ENCODE measurements around the gene SUCLG2.

SUCLG2 gene

GRCh38 chr3:67458896-67459530 lies 195.4 kb downstream of the SUCLG2 start:
- Histone ChIP-seq H3K27ac (ENCODE audit: low read depth, low read length, poor library complexity, severe bottlenecking) (no peak overlapping the region), H4K20me1 (ENCODE audit: insufficient read depth, low read length) (no peaks in the 10 kb centered on the region), H3F3A (ENCODE audit: insufficient read depth, low read length) (no peaks in the 10 kb centered on the region), H3K27me3 (ENCODE audit: insufficient read depth, low read length) (no peaks in the 10 kb centered on the region), H3K9me3 (ENCODE audit: low read length) (no peaks in the 10 kb centered on the region), H3K79me2 (ENCODE audit: insufficient read depth, low read length) (no peaks in the 10 kb centered on the region), H2AFZ (ENCODE audit: low read length) (no peak overlapping the region), H3K9me2 (ENCODE audit: low read depth, low read length) (no peaks in the 10 kb centered on the region; the same call in 1 of the 2 replicates), H3K36me3 (ENCODE audit: insufficient read depth, low read length) (no peaks in the 10 kb centered on the region), H3K4me2 (ENCODE audit: low read length) (no peak overlapping the region), H3K4me1 (ENCODE audit: insufficient read depth, low read length, severe bottlenecking) (no peaks in the 10 kb centered on the region), H3K4me3 (ENCODE audit: low read depth, low read length, poor library complexity, severe bottlenecking) (no peak overlapping the region), H3K9ac (ENCODE audit: low read length) (no peak overlapping the region)
- TF ChIP-seq, protein P1, sequence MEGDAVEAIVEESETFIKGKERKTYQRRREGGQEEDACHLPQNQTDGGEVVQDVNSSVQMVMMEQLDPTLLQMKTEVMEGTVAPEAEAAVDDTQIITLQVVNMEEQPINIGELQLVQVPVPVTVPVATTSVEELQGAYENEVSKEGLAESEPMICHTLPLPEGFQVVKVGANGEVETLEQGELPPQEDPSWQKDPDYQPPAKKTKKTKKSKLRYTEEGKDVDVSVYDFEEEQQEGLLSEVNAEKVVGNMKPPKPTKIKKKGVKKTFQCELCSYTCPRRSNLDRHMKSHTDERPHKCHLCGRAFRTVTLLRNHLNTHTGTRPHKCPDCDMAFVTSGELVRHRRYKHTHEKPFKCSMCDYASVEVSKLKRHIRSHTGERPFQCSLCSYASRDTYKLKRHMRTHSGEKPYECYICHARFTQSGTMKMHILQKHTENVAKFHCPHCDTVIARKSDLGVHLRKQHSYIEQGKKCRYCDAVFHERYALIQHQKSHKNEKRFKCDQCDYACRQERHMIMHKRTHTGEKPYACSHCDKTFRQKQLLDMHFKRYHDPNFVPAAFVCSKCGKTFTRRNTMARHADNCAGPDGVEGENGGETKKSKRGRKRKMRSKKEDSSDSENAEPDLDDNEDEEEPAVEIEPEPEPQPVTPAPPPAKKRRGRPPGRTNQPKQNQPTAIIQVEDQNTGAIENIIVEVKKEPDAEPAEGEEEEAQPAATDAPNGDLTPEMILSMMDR (IDR thresholded peaks at IDR 0.05; ENCODE audit: low read length), result no peak
- TF ChIP-seq EZH2 (IDR thresholded peaks at IDR 0.05; ENCODE audit: borderline replicate concordance, low read length), result no peak

GRCh38 chr3:67458408-67458807 lies 196.0 kb downstream of the SUCLG2 start:
- Histone ChIP-seq H3K4me1 (ENCODE audit: insufficient read depth, low read length, severe bottlenecking) (no peaks in the 10 kb centered on the region), H3K27ac (ENCODE audit: low read depth, low read length, poor library complexity, severe bottlenecking) (no peak overlapping the region), H3K79me2 (ENCODE audit: insufficient read depth, low read length) (no peaks in the 10 kb centered on the region), H3K9ac (ENCODE audit: low read length) (no peak overlapping the region), H3K27me3 (ENCODE audit: insufficient read depth, low read length) (no peaks in the 10 kb centered on the region), H3K4me2 (ENCODE audit: low read length) (no peak overlapping the region), H3K9me2 (ENCODE audit: low read depth, low read length) (no peaks in the 10 kb centered on the region; the same call in 1 of the 2 replicates), H4K20me1 (ENCODE audit: insufficient read depth, low read length) (no peaks in the 10 kb centered on the region), H2AFZ (ENCODE audit: low read length) (no peak overlapping the region), H3K9me3 (ENCODE audit: low read length) (no peaks in the 10 kb centered on the region), H3K36me3 (ENCODE audit: insufficient read depth, low read length) (0 out of 2 replicates have a peak, but pooled peaks cover 4% of the 10 kb centered on the region), H3F3A (ENCODE audit: insufficient read depth, low read length) (no peaks in the 10 kb centered on the region), H3K4me3 (ENCODE audit: low read depth, low read length, poor library complexity, severe bottlenecking) (no peak overlapping the region)
- TF ChIP-seq, protein P1 (IDR thresholded peaks at IDR 0.05; ENCODE audit: low read length), result no peak
- TF ChIP-seq EZH2 (IDR thresholded peaks at IDR 0.05; ENCODE audit: borderline replicate concordance, low read length), result no peak

DNA sequence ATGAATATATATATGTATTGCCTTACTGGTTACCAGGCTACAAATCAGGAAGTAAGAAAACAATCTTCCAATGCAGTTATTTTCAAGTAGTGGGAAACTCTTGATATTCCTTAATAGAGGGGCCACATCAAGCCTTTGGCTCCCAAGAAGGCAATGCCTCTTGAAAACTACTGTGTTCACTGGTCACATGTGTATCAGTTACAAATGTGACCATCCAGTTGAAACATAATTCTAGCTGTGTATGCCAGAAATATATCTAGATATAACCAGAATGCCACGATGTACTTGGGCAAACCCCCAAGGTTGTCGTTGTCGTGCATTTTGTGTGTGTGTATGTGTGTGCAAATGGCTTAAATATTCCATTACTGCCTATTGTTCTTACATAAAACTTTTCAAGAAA lies 200.8 kb downstream of the SUCLG2 start:
- Histone ChIP-seq H3K27me3 (ENCODE audit: insufficient read depth, low read length) (no peaks in the 10 kb centered on the region), H2AFZ (ENCODE audit: low read length) (no peak overlapping the region), H3K9me3 (ENCODE audit: low read length) (no peaks in the 10 kb centered on the region), H3K4me3 (ENCODE audit: low read depth, low read length, poor library complexity, severe bottlenecking) (no peak overlapping the region), H3K4me1 (ENCODE audit: insufficient read depth, low read length, severe bottlenecking) (no peaks in the 10 kb centered on the region), H3K36me3 (ENCODE audit: insufficient read depth, low read length) (0 out of 2 replicates have a peak, but pooled peaks cover 6% of the 10 kb centered on the region), H3K79me2 (ENCODE audit: insufficient read depth, low read length) (no peaks in the 10 kb centered on the region), H3F3A (ENCODE audit: insufficient read depth, low read length) (no peaks in the 10 kb centered on the region), H4K20me1 (ENCODE audit: insufficient read depth, low read length) (no peaks in the 10 kb centered on the region), H3K9me2 (ENCODE audit: low read depth, low read length) (no peaks in the 10 kb centered on the region), H3K9ac (ENCODE audit: low read length) (no peak overlapping the region), H3K4me2 (ENCODE audit: low read length) (no peak overlapping the region), H3K27ac (ENCODE audit: low read depth, low read length, poor library complexity, severe bottlenecking) (no peak overlapping the region)
- no peak for TF ChIP-seq EZH2 (IDR thresholded peaks at IDR 0.05; ENCODE audit: borderline replicate concordance, low read length)
- TF ChIP-seq, protein P1 (IDR thresholded peaks at IDR 0.05; ENCODE audit: low read length), result no peak

Data from OCI-LY1 (cell line).